Kidney (tissue), 14 donors: Measurements from ENCODE around the gene TYR. TPM values are rescaled to one million over a fixed set of nuclear protein-coding genes. Genes with fewer than 3 reads are reported as not detected.

ENCODE experiments used
- DNase-seq, 5 donors: peaks; one replicate each; pipeline ENCODE4 v3.0.0-alpha.2; 2013 to 2020
- FAIRE-seq: peaks from 2 replicates; lab custom pipeline; 2012; peaks lifted over from hg19 to GRCh38; lab: Jason Lieb, UNC
- H3K27ac ChIP-seq, 2 donors: one replicate each; pipeline ENCODE4 v1.7.0; 2013; ENCODE audit warnings: low read depth in 2 of 2, low read length in 2 of 2, inconsistent platforms in 1 of 2
- H3K27me3 ChIP-seq: one replicate; pipeline ENCODE4 v1.7.1; 2013; ENCODE audit warnings: low read length, inconsistent platforms; ENCODE audit not compliant: control insufficient read depth, insufficient read depth
- H3K36me3 ChIP-seq, 3 donors: one replicate each; pipeline versions ENCODE4 v1.7.0 to v1.7.1; 2013; ENCODE audit warnings: low read length in 3 of 3, control low read depth in 1 of 3, inconsistent platforms in 1 of 3; ENCODE audit not compliant: insufficient read depth in 3 of 3, control insufficient read depth in 2 of 3
- H3K4me1 ChIP-seq, 3 donors: one replicate each; pipeline versions ENCODE4 v1.7.0 to v1.7.1; 2013; ENCODE audit warnings: low read length in 3 of 3, inconsistent platforms in 1 of 3, low read depth in 1 of 3; ENCODE audit not compliant: control insufficient read depth in 2 of 3, insufficient read depth in 2 of 3
- H3K4me3 ChIP-seq, 3 donors: one replicate each; pipeline versions ENCODE4 v1.7.0 to v1.8.1; 2013; ENCODE audit warnings: low read length in 3 of 3, control low read depth in 1 of 3, inconsistent platforms in 1 of 3
- H3K9ac ChIP-seq, 3 donors: one replicate each; pipeline versions ENCODE4 v1.7.0 to v1.7.1; 2013; ENCODE audit warnings: low read length in 3 of 3, control low read depth in 1 of 3, inconsistent platforms in 1 of 3
- H3K9me3 ChIP-seq, 3 donors: one replicate each; pipeline versions ENCODE4 v1.7.0 to v1.7.1; 2013; ENCODE audit warnings: low read length in 3 of 3, control low read depth in 1 of 3, inconsistent platforms in 1 of 3; ENCODE audit not compliant: control insufficient read depth in 2 of 3, insufficient read depth in 1 of 3
- intact Hi-C: fragments of 100-400 bp; cut with DNase I; formaldehyde crosslinking; loops from one replicate; pipeline ENCODE4 v1.11.1; 2022
- polyA plus RNA-seq: library from polyadenylated mRNA; stranded (reverse); fragments of 350-450 nt; fragmentation: Illumina TruSeq; extraction: RNeasy Lipid Tissue Mini Kit (QIAGEN cat#74804); gene quantifications from one replicate; pipeline ENCODE4 v1.2.3, GENCODE V29; 2014; ENCODE audit warnings: low read depth, low replicate concordance; ENCODE audit not compliant: insufficient read depth
- total RNA-seq: library from RNA; stranded (reverse); fragmentation: NEBNext Ultra II Directional; extraction: Animal tissue kit (Norgen Biotek cat#: 25700); gene quantifications from one replicate; pipeline ENCODE4 v1.2.1, GENCODE V29; 2021
- TF ChIP-seq, protein P1 (sequence below): IDR thresholded peaks from 3 replicates; pipeline ENCODE4 v1.5.1; 2012; ENCODE audit warnings: mild to moderate bottlenecking, moderate library complexity, borderline replicate concordance; ENCODE audit not compliant: insufficient read depth; ENCODE audit errors: extremely low read depth
- donor health status: control.
- donor health status: control.
- donor health status: control.
- donor health status: control.
- donor health status: control.
- donor health status: DM: yes; HTN: yes; CAD: no.
- donor health status: Normal renal cell carcinoma (clear cell type).

TYR gene
- total and polyA plus RNA-seq, 2 donors from 2014 or later: not detected

- H3K9ac ChIP-seq: no peak overlapping the region
- H3K27me3 ChIP-seq: no peaks in the 10 kb centered on the region
- H3K9me3 ChIP-seq: no peaks in the 10 kb centered on the region
- intact Hi-C loops: no loop called here
- DNase-seq (no peak), FAIRE-seq (no peak)
- no peak overlapping the region for H3K4me3 ChIP-seq
- H3K4me1 ChIP-seq: no peaks in the 10 kb centered on the region
- TF ChIP-seq, protein P1, sequence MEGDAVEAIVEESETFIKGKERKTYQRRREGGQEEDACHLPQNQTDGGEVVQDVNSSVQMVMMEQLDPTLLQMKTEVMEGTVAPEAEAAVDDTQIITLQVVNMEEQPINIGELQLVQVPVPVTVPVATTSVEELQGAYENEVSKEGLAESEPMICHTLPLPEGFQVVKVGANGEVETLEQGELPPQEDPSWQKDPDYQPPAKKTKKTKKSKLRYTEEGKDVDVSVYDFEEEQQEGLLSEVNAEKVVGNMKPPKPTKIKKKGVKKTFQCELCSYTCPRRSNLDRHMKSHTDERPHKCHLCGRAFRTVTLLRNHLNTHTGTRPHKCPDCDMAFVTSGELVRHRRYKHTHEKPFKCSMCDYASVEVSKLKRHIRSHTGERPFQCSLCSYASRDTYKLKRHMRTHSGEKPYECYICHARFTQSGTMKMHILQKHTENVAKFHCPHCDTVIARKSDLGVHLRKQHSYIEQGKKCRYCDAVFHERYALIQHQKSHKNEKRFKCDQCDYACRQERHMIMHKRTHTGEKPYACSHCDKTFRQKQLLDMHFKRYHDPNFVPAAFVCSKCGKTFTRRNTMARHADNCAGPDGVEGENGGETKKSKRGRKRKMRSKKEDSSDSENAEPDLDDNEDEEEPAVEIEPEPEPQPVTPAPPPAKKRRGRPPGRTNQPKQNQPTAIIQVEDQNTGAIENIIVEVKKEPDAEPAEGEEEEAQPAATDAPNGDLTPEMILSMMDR: no peak
- H3K27ac ChIP-seq: no peak overlapping the region
- no peaks in the 10 kb centered on the region for H3K36me3 ChIP-seq
Observed at GRCh38 chr11:89175796-89176195, 1.9 kb upstream of the TYR start.

DNA sequence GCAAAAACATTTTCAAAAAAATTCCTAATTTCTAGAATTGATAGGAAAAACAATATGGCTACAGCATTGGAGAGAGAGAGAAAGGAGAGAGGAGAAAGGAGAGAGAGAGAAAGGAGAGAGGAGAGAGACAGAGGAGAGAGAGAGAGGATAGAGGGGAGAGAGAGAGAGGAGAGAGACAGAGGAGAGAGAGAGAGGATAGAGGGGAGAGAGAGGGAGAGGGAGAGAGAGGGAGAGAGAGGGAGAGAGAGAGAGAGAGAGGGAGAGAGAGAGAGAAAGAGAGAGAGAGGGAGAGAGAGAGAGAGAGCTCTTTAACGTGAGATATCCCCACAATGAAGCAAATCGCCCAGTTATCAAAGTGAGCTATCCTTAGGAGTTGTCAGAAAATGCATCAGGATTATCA lies 737 bp upstream of the TYR start:
- DNase-seq: no peak
- Histone ChIP-seq H3K4me3 (no peak overlapping the region), H3K9me3 (no peaks in the 10 kb centered on the region), H3K36me3 (no peaks in the 10 kb centered on the region), H3K9ac (no peak overlapping the region), H3K27ac (no peak overlapping the region), H3K4me1 (no peaks in the 10 kb centered on the region), H3K27me3 (no peaks in the 10 kb centered on the region)
- FAIRE-seq: no peak
- intact Hi-C loops: no loop called here
- TF ChIP-seq, protein P1: no peak

DNA sequence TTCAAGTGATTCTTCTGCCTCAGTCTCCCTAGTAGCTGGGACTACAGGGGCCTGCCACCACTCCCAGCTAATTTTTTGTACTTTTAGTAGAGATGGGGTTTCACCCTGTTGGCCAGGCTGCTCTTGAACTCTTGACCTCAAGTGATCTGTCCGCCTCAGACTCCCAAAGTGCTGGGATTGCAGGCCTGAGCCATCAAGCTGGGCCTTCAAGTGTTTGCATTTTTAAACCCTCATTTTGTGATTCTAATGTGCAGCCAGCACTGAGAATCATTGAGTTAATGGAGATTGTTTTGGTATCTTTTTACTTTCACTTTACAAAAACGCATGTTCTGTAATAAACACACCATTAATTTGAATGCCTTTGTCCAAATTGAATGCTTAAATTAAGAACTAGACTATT lies 3.4 kb downstream of the TYR start:
- H3K27ac ChIP-seq: no peak overlapping the region
- H3K9ac ChIP-seq: no peak overlapping the region
- DNase-seq (no peak), FAIRE-seq (no peak)
- H3K4me1 ChIP-seq: no peaks in the 10 kb centered on the region
- no peaks in the 10 kb centered on the region for H3K36me3 ChIP-seq
- H3K4me3 ChIP-seq: no peak overlapping the region
- H3K9me3 ChIP-seq: no peaks in the 10 kb centered on the region
- intact Hi-C loops: no loop called here
- H3K27me3 ChIP-seq: no peaks in the 10 kb centered on the region
- TF ChIP-seq, protein P1: no peak
